Esophagus squamous epithelium (tissue), 5 donors: ENCODE measurements around the gene PTAFR. TPM values are rescaled to one million over a fixed set of nuclear protein-coding genes. Genes with fewer than 3 reads are reported as not detected.
A peak's percentile ranks its signal among the peaks of the same experiment; 100 is the strongest.

ENCODE experiments used
- DNase-seq: peaks from one replicate; lab custom pipeline; 2025; lab: John Stamatoyannopoulos, UW
- H3K27ac ChIP-seq, 4 donors: fragments of 200-600 bp; sonication (generic); one replicate each; pipeline ENCODE4 v1.5.1; 2016 to 2019; ENCODE audit warnings: mild to moderate bottlenecking in 1 of 4
- H3K27me3 ChIP-seq, 4 donors: fragments of 200-600 bp; sonication (generic); 1 replicate in 3 of 4; 2 replicates in 1 of 4; pipeline versions ENCODE4 v1.5.1 to v1.6.0; 2017 to 2021; ENCODE audit warnings: antibody characterized with exemption in 1 of 4
- H3K36me3 ChIP-seq, 3 donors: fragments of 200-600 bp; sonication (generic); one replicate each; pipeline ENCODE4 v1.5.1; 2016 to 2019
- H3K4me1 ChIP-seq, 3 donors: fragments of 200-600 bp; sonication (generic); one replicate each; pipeline ENCODE4 v1.5.1; 2017 to 2019
- H3K4me3 ChIP-seq, 4 donors: fragments of 200-600 bp; sonication (generic); 1 replicate in 3 of 4; 2 replicates in 1 of 4; pipeline ENCODE4 v1.5.1; 2016 to 2019; ENCODE audit warnings: mild to moderate bottlenecking in 2 of 4, moderate library complexity in 1 of 4
- H3K9me3 ChIP-seq, 3 donors: fragments of 200-600 bp; sonication (generic); one replicate each; pipeline ENCODE4 v1.5.1; 2016 to 2019
- POLR2A ChIP-seq, 4 donors: fragments of 450-650 bp; IDR thresholded peaks; one replicate each; pipeline ENCODE4 v1.6.1; 2017; ENCODE audit warnings: antibody characterized with exemption in 4 of 4, mild to moderate bottlenecking in 4 of 4, moderate library complexity in 3 of 4
- WGBS, 2 donors: methylation state at CpG; one replicate each; pipeline ENCODE4 v1.1.5; 2018; 5-methylcytosine and 5-hydroxymethylcytosine counted together
- intact Hi-C: fragments of 100-400 bp; cut with DNase I; formaldehyde crosslinking; loops from one replicate; pipeline ENCODE4 v1.15.0; 2022
- total RNA-seq, 4 donors: library from RNA; depleted of rRNA; stranded (reverse); fragments of >200 nt; gene quantifications; one replicate each; pipeline ENCODE4 v1.1.0, GENCODE V29; 2016
- TF ChIP-seq, protein P1 (sequence below), 6 experiments: fragments of 450-650 bp in 4 of 6; fragments of 200-600 bp in 2 of 6; sonication (generic) in 2 of 6; IDR thresholded peaks; one replicate each; pipeline ENCODE4 v1.5.1; 2016 to 2019; ENCODE audit warnings: antibody characterized with exemption in 6 of 6, mild to moderate bottlenecking in 4 of 6, moderate library complexity in 4 of 6
- donor health status: DM: yes; HTN: yes; CAD: no.

PTAFR gene
- total RNA-seq, 4 donors from 2014 or later = 2.7 to 12.8 (median 8.9) TPM

DNA sequence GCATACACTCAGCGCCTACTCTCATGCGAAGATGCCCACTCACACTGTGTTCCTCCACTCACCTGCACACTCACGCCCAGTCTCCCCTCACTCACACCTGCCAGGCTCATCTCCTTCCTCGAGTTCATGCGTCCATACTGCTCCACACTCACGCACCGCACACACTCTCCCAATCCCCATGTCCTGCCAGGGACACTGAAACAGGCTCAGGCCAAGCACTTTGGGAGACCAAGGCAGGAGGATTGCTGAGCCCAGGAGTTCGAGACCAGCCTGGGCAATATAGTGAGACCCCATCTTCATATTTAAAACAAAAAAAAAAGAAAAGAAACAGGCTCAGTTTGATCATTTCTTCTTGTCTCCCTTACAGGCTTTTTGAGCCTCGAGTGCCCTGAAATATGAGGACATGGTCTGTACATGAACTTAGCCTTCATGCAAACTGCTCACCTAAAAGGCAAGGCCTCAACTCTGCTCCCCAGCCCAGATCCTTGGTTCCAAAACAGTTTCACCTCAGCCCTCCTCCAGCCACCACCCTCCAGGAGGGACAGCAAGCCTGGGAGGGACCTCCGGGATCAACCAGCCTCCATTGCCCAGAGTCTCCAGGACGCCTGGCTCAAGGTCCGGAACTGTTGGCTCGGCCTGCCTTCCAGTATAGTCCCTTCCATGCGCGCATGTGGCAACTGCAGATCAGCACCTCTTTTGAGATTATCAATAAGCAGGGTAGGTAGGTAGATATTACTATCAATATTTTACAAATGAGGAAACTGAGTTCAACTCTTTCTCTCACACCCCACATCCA lies 2.4 kb upstream of the PTAFR start:
- DNase-seq = no peak
- Histone ChIP-seq H3K4me3 (no peak overlapping the region), H3K27ac (no peak overlapping the region), H3K4me1 (peaks cover 2 to 7% (median 6%) of the 10 kb centered on the region in 3 donors), H3K9me3 (no peaks in the 10 kb centered on the region), H3K36me3 (no peaks in the 10 kb centered on the region), H3K27me3 (no peaks in the 10 kb centered on the region)
- no peak for TF ChIP-seq POLR2A (IDR thresholded peaks at IDR 0.05)
- TF ChIP-seq, protein P1, sequence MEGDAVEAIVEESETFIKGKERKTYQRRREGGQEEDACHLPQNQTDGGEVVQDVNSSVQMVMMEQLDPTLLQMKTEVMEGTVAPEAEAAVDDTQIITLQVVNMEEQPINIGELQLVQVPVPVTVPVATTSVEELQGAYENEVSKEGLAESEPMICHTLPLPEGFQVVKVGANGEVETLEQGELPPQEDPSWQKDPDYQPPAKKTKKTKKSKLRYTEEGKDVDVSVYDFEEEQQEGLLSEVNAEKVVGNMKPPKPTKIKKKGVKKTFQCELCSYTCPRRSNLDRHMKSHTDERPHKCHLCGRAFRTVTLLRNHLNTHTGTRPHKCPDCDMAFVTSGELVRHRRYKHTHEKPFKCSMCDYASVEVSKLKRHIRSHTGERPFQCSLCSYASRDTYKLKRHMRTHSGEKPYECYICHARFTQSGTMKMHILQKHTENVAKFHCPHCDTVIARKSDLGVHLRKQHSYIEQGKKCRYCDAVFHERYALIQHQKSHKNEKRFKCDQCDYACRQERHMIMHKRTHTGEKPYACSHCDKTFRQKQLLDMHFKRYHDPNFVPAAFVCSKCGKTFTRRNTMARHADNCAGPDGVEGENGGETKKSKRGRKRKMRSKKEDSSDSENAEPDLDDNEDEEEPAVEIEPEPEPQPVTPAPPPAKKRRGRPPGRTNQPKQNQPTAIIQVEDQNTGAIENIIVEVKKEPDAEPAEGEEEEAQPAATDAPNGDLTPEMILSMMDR (IDR thresholded peaks at IDR 0.05) = no peak
- intact Hi-C loops = no loop called here
- WGBS, 2 donors = 90 to 92% methylated on average over 11 to 15 of the region's 15 CpGs

DNA sequence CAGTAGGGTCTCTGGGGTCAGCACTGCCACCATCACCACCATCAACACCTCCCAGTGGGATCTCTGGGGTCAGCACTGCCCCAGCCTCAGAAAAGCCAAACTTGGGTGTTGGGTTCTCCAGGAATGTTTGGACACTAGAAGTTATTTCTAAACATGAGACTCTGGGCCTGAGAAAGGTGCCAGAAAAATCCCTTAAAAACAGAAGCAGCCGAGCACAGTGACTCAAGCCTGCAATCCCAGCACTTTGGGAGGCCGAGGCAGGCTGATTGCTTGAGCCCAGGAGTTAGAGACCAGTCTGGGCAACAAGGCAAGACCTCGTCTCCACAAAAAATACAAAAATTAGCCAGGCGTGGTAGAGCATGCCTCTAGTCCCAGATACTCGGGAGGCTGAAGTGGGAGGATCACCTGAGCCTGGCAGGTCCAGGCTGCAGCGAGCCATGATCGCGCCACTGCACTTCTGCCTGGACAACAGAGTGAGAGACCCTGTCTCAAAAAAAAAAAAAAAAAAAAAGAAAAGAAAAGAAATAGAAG lies 470 bp downstream of the PTAFR start:
- no peaks in the 10 kb centered on the region for H3K36me3 ChIP-seq
- H3K27ac ChIP-seq = peak overlapping the region in 3 of 4 donors; percentile 48 to 81 (median 57)
- H3K4me1 ChIP-seq = peaks cover 20 to 35% (median 25%) of the 10 kb centered on the region in 3 donors
- H3K9me3 ChIP-seq = no peaks in the 10 kb centered on the region
- TF ChIP-seq, protein P1 (IDR thresholded peaks at IDR 0.05) = no peak
- no peak for TF ChIP-seq POLR2A (IDR thresholded peaks at IDR 0.05)
- intact Hi-C loops = no loop called here
- 62 to 80% methylated on average over 1 to 8 of the region's 8 CpGs for WGBS, 2 donors
- DNase-seq = no peak
- peak overlapping the region in 3 of 4 donors; percentile 5 to 40 (median 22) for H3K4me3 ChIP-seq
- H3K27me3 ChIP-seq = no peaks in the 10 kb centered on the region

DNA sequence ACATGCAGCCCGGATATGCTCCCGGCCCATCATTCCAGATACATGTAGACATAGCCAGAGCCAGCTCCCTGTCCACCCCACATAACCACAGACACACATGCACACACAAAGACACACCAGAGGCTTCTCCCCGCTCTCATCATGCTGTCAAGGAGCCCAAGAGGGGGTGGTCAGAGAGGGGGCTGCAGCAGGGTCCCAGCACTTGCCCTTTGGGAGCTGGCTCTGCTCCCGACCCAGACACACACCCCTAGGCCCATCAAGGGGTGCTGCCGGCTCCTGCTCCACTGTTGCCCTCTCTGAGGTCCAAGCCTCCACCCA lies 2.6 kb downstream of the PTAFR start:
- peaks cover 20 to 47% (median 27%) of the 10 kb centered on the region in 3 donors for H3K4me1 ChIP-seq
- no peak for TF ChIP-seq POLR2A (IDR thresholded peaks at IDR 0.05)
- TF ChIP-seq, protein P1 (IDR thresholded peaks at IDR 0.05) = no peak
- no peaks in the 10 kb centered on the region for H3K36me3 ChIP-seq
- H3K27me3 ChIP-seq = no peaks in the 10 kb centered on the region
- no peaks in the 10 kb centered on the region for H3K9me3 ChIP-seq
- intact Hi-C loops = no loop called here
- peak overlapping the region in 1 of 4 donors; percentile 40 for H3K4me3 ChIP-seq
- WGBS, 2 donors = 73% methylated on average over 4 of the region's 5 CpGs; no CpG with 5 or more reads in 1 of the 2 donors
- peak overlapping the region; percentile 38 to 81 (median 56) for H3K27ac ChIP-seq
- DNase-seq = no peak

DNA sequence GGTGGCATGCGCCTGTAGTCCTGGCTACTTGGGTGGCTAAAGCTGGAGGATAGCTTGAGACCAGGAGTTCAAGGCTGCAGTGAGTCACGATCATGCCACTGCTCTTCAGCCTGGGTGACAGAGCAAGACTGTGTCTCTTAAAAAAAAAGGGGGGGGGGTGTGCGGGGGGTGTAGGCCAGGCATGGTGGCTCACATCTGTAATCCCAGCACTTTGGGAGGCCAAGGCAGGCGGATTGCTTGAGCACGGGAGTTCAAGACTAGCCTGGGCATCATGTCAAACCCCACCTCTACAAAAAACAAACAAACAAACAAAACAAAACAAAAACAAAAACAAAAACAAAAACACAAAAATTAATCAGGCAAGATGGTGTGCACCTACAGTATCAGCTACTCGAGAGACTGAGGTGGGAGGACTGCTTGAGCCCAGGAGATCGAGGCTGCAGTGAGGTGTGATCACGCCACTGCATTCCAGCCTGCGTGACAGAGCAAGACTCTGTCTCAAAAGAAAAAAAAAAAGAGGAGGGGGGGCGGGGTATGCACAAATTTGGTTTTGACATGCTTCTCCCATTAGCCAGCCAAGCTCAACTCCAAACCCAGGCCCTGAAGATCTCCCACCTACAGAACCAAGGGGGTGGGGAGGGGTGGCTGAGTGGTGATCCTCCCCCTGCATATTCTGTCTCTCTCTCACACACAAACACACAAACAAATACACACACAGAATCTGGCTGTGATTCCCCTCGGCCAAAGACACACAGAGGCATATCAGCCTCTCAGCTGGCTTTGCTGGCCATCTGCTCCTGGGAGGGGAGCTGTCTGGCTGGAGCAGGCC lies 3.1 kb downstream of the PTAFR start:
- intact Hi-C loops = no loop called here
- TF ChIP-seq POLR2A (IDR thresholded peaks at IDR 0.05) = no peak
- TF ChIP-seq, protein P1 (IDR thresholded peaks at IDR 0.05) = no peak
- no peaks in the 10 kb centered on the region for H3K27me3 ChIP-seq
- H3K27ac ChIP-seq = peak overlapping the region; percentile 38 to 81 (median 56)
- peaks cover 20 to 47% (median 27%) of the 10 kb centered on the region in 3 donors for H3K4me1 ChIP-seq
- 44 to 54% methylated on average over 7 to 10 of the region's 11 CpGs for WGBS, 2 donors
- no peaks in the 10 kb centered on the region for H3K9me3 ChIP-seq
- peak overlapping the region in 1 of 4 donors; percentile 40 for H3K4me3 ChIP-seq
- H3K36me3 ChIP-seq = no peaks in the 10 kb centered on the region
- no peak for DNase-seq
